Measurements from ENCODE around the gene DDB1.

DDB1 gene

GRCh38 chr11:61294717-61295595, 37.9 kb downstream of the DDB1 start, which contains the start of gene VWCE:
TSS of gene VWCE (minus strand) at chr11:61295316. CDS start at chr11:61295037, 279 bp downstream.
- DNase-seq: peak in 3 of 5 donors; percentile 37 to 80 (median 49)

GRCh38 chr11:61293867-61294716, 38.8 kb downstream of the DDB1 start:
- DNase-seq: no peak

GRCh38 chr11:61292356-61292755, 40.5 kb downstream of the DDB1 start:
- no peak for DNase-seq

- no peak for DNase-seq
Measured at GRCh38 chr11:61290905-61291690, 41.8 kb downstream of the DDB1 start.

- DNase-seq: no peak
Measured at GRCh38 chr11:61287338-61287977, 45.4 kb downstream of the DDB1 start.

GRCh38 chr11:61283613-61284012, 49.3 kb downstream of the DDB1 start:
- no peak for DNase-seq

GRCh38 chr11:61281581-61282250, 51.2 kb downstream of the DDB1 start:
- DNase-seq: no peak

GRCh38 chr11:61280883-61281580, 51.9 kb downstream of the DDB1 start:
- no peak for DNase-seq

GRCh38 chr11:61279934-61280659, 52.8 kb downstream of the DDB1 start:
- no peak for DNase-seq

GRCh38 chr11:61278001-61278470, 54.9 kb downstream of the DDB1 start:
- no peak for DNase-seq

- no peak for DNase-seq
Measured at GRCh38 chr11:61277186-61278000, 55.5 kb downstream of the DDB1 start.

- DNase-seq: no peak
Measured at GRCh38 chr11:61275191-61275590, 57.7 kb downstream of the DDB1 start.

GRCh38 chr11:61274084-61274483, 58.8 kb downstream of the DDB1 start:
- DNase-seq: no peak

GRCh38 chr11:61273178-61274078, 59.5 kb downstream of the DDB1 start:
- DNase-seq: no peak

GRCh38 chr11:61272731-61273130, 60.2 kb downstream of the DDB1 start:
- DNase-seq: no peak

GRCh38 chr11:61270354-61271076, 62.4 kb downstream of the DDB1 start:
- DNase-seq: peak in 1 of 5 donors; percentile 81

- no peak for DNase-seq
Measured at GRCh38 chr11:61268588-61269250, 64.2 kb downstream of the DDB1 start.
